PFSK-1 (cell line): ENCODE results near the gene TFE3.

Source experiments
- POLR2AphosphoS5 ChIP-seq: IDR thresholded peaks from 2 replicates; pipeline ENCODE4 v1.6.1; 2012; ENCODE audit warnings: low read depth, mild to moderate bottlenecking, control low read depth, low read length, moderate library complexity
- REST ChIP-seq, 2 experiments: IDR thresholded peaks; 2 replicates each; pipeline versions ENCODE4 v1.6.1 to v1.8.0; 2011 to 2012; ENCODE audit warnings: low read depth in 2 of 2, low read length in 2 of 2, control low read depth in 1 of 2, inconsistent platforms in 1 of 2, mild to moderate bottlenecking in 1 of 2, moderate library complexity in 1 of 2; ENCODE audit not compliant: insufficient read depth in 1 of 2
- SIN3A ChIP-seq: IDR thresholded peaks from 2 replicates; pipeline ENCODE4 v1.6.1; 2012; ENCODE audit warnings: mild to moderate bottlenecking, low read length, moderate library complexity, borderline replicate concordance; ENCODE audit not compliant: insufficient read depth
- TAF1 ChIP-seq: IDR thresholded peaks from 2 replicates; pipeline ENCODE4 v1.6.1; 2012; ENCODE audit warnings: low read length, control low read depth, borderline replicate concordance; ENCODE audit not compliant: insufficient read depth

DNA sequence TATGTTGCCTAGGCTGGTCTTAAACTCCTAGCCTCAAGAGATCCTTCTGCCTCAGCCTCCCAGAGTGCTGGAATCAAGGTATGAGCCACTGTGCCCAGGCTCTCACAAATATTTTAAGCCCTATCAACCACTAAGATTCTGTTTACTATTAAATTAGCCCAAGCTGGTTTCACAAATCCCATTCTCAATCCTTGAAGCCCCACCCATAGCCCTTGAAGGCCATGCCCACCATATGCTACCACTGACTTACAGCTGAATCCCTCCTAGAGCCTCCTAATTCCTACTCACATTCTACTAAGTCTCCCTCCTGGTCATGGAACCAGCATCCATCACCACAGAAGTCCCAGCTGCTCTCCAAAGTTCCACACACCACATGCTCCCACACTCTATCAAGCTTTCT is 50.8 kb downstream of the TFE3 start:
- no peak for TF ChIP-seq POLR2AphosphoS5
- no peak for TF ChIP-seq REST (IDR thresholded peaks at IDR 0.05; ENCODE audit: insufficient read depth in 1 of 2, low read depth in 2 of 2, low read length in 2 of 2)
- no peak for TF ChIP-seq TAF1
- no peak for TF ChIP-seq SIN3A
